RWPE2 (cell line): ENCODE data around the gene CXCR6.
A peak's percentile ranks its signal among the peaks of the same experiment; 100 is the strongest.

Experiments
- ATAC-seq: fragments of 200-7000 bp; cut with Tn5 transposase; 3 replicates; pipeline ENCODE4 v1.9.1; 2021; ENCODE audit warnings: low read depth
- DNase-seq: peaks from one replicate; pipeline ENCODE4 v3.0.0-alpha.2; 2020; ENCODE audit warnings: low spot score
- H3K27ac ChIP-seq: fragments of 450-650 bp; 2 replicates; pipeline ENCODE4 v1.5.1; 2017; ENCODE audit warnings: mild to moderate bottlenecking; ENCODE audit not compliant: poor library complexity, severe bottlenecking
- H3K27me3 ChIP-seq: fragments of 250-450 bp; sonication (Bioruptor Pico); 2 replicates; pipeline ENCODE4 v1.5.1; 2021; ENCODE audit warnings: mild to moderate bottlenecking, moderate library complexity; ENCODE audit not compliant: insufficient read depth, poor library complexity, severe bottlenecking
- H3K36me3 ChIP-seq: fragments of 250-450 bp; sonication (Bioruptor Pico); 2 replicates; pipeline ENCODE4 v1.5.1; 2020; ENCODE audit warnings: low read depth, mild to moderate bottlenecking, moderate library complexity
- H3K4me1 ChIP-seq: fragments of 250-450 bp; sonication (Bioruptor Pico); 2 replicates; pipeline ENCODE4 v1.5.1; 2021; ENCODE audit warnings: mild to moderate bottlenecking, moderate library complexity; ENCODE audit not compliant: insufficient read depth, poor library complexity, severe bottlenecking
- H3K4me3 ChIP-seq: fragments of 250-450 bp; sonication (Bioruptor Pico); 2 replicates; pipeline ENCODE4 v1.5.1; 2021; ENCODE audit warnings: mild to moderate bottlenecking, moderate library complexity; ENCODE audit not compliant: severe bottlenecking
- H3K9me3 ChIP-seq: fragments of 250-450 bp; sonication (Bioruptor Pico); 2 replicates; pipeline ENCODE4 v1.5.1; 2021; ENCODE audit warnings: mild to moderate bottlenecking, moderate library complexity; ENCODE audit not compliant: severe bottlenecking
- TF ChIP-seq, protein P1 (sequence below): fragments of 450-650 bp; IDR thresholded peaks from one replicate; pipeline ENCODE4 v1.5.1; 2017; ENCODE audit warnings: mild to moderate bottlenecking, moderate library complexity; ENCODE audit not compliant: poor library complexity, severe bottlenecking

The CXCR6 gene

DNA sequence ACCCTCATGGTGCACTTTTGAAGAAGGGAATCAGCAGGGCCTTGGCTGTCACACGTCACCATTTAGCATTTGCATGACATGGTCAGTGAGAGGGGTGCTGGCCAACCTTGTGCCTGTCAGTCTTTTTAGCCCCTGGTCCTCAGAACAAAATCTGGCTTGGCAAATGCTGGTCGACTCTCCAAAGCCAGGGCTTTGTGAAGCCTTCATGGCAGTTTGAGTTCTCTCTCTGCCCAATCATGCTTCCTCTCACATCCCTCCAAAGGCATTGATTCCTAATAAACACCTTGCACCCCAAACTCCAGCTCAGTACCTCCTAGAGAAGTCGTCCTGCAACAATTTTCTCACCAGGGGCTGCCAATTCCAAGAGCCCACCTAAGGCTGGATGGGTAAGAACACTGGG is 37.5 kb upstream of the CXCR6 start:
- DNase-seq (no peak), ATAC-seq (no peak)
- Histone ChIP-seq H3K27ac (no peak overlapping the region), H3K9me3 (no peaks in the 10 kb centered on the region), H3K36me3 (no peaks in the 10 kb centered on the region), H3K4me1 (no peaks in the 10 kb centered on the region), H3K4me3 (no peak overlapping the region), H3K27me3 (no peaks in the 10 kb centered on the region)
- TF ChIP-seq, protein P1, sequence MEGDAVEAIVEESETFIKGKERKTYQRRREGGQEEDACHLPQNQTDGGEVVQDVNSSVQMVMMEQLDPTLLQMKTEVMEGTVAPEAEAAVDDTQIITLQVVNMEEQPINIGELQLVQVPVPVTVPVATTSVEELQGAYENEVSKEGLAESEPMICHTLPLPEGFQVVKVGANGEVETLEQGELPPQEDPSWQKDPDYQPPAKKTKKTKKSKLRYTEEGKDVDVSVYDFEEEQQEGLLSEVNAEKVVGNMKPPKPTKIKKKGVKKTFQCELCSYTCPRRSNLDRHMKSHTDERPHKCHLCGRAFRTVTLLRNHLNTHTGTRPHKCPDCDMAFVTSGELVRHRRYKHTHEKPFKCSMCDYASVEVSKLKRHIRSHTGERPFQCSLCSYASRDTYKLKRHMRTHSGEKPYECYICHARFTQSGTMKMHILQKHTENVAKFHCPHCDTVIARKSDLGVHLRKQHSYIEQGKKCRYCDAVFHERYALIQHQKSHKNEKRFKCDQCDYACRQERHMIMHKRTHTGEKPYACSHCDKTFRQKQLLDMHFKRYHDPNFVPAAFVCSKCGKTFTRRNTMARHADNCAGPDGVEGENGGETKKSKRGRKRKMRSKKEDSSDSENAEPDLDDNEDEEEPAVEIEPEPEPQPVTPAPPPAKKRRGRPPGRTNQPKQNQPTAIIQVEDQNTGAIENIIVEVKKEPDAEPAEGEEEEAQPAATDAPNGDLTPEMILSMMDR = no peak

- Histone ChIP-seq H3K27ac (no peak overlapping the region), H3K36me3 (no peaks in the 10 kb centered on the region), H3K9me3 (no peaks in the 10 kb centered on the region), H3K27me3 (no peaks in the 10 kb centered on the region), H3K4me1 (no peaks in the 10 kb centered on the region), H3K4me3 (no peak overlapping the region)
- DNase-seq (no peak), ATAC-seq (peak; percentile 70; the same call in 2 of the 3 replicates)
- TF ChIP-seq, protein P1 = peak; percentile 57
Observed at GRCh38 chr3:45906681-45907407, 36.4 kb upstream of the CXCR6 start.

- no peak for ATAC-seq
- Histone ChIP-seq H3K27me3 (no peaks in the 10 kb centered on the region), H3K36me3 (no peaks in the 10 kb centered on the region), H3K27ac (no peak overlapping the region), H3K9me3 (no peaks in the 10 kb centered on the region), H3K4me3 (no peak overlapping the region), H3K4me1 (no peaks in the 10 kb centered on the region)
- TF ChIP-seq, protein P1 = no peak
- no peak for DNase-seq
Observed at GRCh38 chr3:45907769-45908705, 35.2 kb upstream of the CXCR6 start.

DNA sequence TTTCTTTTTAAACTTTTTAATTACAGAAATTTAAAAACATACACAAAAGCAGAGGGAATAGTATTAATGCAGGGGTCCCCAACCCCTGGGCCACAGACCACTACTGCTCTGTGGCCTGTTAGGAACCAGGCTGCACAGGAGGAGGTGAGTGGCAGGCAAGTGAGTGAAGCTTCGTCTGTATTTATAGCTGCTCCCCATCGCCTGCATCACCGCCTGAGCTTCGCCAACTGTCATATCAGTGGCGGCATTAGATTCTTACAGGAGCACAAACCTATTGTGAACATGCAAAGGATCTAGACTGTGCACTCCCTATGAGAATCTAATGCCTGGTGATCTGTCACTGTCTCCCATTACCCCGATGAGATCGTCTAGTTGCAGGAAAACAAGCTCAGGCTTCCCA is 34.5 kb upstream of the CXCR6 start:
- no peaks in the 10 kb centered on the region for H3K27me3 ChIP-seq
- no peak overlapping the region for H3K4me3 ChIP-seq
- H3K36me3 ChIP-seq = no peaks in the 10 kb centered on the region
- TF ChIP-seq, protein P1 = no peak
- DNase-seq (no peak), ATAC-seq (no peak)
- H3K9me3 ChIP-seq = no peaks in the 10 kb centered on the region
- H3K27ac ChIP-seq = no peak overlapping the region
- no peaks in the 10 kb centered on the region for H3K4me1 ChIP-seq

- ATAC-seq = no peak
- Histone ChIP-seq H3K27ac (no peak overlapping the region), H3K4me3 (no peak overlapping the region), H3K27me3 (no peaks in the 10 kb centered on the region), H3K9me3 (no peaks in the 10 kb centered on the region), H3K36me3 (no peaks in the 10 kb centered on the region), H3K4me1 (no peaks in the 10 kb centered on the region)
- no peak for DNase-seq
- TF ChIP-seq, protein P1 = no peak
Observed at GRCh38 chr3:45909542-45909941, 33.7 kb upstream of the CXCR6 start.
